CD1c-positive myeloid dendritic cell (primary cell): Measurements from ENCODE around the gene MSH3.
"Not testable (repeated sequence)": the region's sequence is repeated elsewhere in the genome, so short reads cannot be mapped to it uniquely, and the experiment has no call there.

ENCODE experiments used
- DNase-seq: peaks from one replicate; pipeline ENCODE4 v3.0.0-alpha.2; 2016; ENCODE audit errors: extremely low spot score

Gene MSH3

GRCh38 chr5:80656425-80656824 is 2.0 kb downstream of the MSH3 start:
- no peak for DNase-seq

- DNase-seq = no peak
Measured at GRCh38 chr5:80659106-80659505, 4.7 kb downstream of the MSH3 start.

GRCh38 chr5:80660661-80661060 is 6.2 kb downstream of the MSH3 start:
- DNase-seq = not testable (repeated sequence)

DNA sequence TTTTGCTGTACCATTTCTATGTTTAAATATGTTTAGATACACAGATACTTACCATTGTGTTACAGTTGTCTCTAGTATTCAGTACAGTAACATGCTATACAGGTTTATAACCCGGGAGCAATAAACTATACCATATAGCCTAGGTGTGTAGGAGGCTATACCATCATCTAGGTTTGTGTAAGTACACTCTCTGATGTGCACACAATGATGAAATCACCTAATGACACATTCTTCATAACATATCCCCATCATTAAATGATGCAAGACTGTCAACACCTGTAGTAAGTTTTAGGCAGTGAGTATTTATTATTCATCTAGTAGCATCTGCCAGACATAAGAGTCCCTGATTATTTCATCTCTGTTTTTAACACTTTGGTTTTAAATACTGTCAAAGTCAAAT is 7.7 kb downstream of the MSH3 start:
- no peak for DNase-seq

GRCh38 chr5:80665057-80665456 is 10.6 kb downstream of the MSH3 start:
- no peak for DNase-seq

DNA sequence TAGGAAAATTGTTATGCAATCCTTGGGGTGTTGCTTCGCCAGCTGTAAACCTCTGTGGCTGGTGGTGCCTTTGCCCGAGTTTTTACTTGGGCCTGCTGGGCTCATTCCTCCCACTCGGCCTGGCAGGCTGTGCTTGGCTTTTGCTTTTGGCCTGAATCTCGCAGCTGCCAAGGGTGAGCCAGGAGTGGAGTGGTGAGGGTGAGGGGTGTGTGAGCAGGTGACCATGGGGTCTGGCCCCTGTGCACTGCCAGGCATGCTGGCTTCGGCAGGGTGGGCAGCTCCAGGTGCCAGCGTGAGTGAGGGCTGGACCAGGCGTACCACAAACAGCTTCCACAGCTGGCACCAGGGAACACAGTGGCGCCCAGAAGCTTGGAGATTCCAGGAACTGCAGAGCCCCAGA is 12.9 kb downstream of the MSH3 start:
- DNase-seq = no peak

DNA sequence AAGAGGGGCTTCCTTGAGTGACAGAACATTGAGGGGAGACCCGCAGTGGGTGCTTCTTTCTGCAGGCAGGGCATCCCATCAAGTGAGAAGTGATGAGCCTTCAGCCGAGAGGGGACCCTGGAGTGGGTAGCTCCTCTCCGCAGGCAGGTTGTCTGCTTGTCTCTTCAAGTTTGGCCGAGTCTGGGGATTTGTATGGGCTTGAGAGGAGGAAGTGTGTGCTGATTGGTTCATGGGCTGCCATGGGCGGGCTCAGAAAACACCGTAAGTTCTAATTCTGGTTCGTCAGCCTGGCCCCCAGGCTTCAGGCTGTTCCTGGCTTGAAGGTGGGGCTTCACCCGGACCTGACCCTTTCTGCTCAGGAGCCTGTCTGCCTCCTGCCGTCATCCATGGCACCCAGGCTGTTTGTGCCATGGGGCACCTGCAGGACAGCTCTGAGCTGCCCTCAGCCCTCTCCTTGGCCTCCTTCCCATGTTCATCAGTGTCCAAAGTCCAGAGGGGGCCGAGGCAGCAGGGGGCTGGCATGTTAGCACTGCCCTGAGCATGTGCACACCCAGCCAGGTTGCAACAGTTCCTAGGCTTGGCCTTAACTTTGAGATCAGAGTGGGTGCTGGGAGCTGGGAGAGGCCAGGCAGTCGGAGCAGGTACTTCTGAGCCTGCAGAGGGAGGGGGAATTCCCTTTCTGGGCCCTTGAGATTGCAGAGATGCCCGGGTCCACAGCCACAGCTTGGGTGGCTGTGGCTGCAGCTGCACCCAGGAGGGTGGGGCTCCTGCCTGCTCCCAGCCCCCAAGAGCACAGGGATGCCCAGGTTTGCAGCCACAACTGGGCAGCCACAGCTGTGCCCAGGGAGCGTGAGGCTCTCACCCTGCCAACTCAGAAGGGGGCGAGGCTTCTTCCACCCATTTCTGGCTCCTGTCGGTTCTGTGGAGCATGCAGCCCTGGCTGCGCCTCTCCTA is 13.8 kb downstream of the MSH3 start:
- DNase-seq = no peak

DNA sequence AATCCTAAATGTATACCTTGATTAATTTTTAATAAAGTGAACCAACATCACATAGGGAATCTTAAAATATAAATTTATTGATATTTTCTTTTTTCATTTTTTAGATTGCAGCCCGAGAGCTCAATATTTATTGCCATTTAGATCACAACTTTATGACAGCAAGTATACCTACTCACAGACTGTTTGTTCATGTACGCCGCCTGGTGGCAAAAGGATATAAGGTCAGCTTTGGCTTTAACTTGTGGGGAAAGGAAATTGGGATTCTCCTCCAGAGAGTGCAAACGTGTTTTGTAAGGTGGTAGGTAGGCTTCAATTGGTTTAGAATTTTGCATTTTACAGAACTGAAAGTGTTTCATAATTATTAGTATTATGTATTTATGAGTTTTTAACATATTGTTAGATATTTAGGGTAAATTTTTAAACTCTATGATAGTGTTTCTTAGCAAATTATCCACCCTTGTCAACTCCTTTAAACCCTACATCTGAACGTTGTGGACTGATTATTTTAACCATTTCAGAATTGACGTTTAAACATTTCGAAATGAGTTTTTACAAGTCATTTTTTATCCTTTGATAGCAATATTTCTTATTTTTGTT is 17.8 kb downstream of the MSH3 start:
- peak; percentile 75 for DNase-seq

- DNase-seq = no peak
Measured at GRCh38 chr5:80676706-80677105, 22.3 kb downstream of the MSH3 start.

DNA sequence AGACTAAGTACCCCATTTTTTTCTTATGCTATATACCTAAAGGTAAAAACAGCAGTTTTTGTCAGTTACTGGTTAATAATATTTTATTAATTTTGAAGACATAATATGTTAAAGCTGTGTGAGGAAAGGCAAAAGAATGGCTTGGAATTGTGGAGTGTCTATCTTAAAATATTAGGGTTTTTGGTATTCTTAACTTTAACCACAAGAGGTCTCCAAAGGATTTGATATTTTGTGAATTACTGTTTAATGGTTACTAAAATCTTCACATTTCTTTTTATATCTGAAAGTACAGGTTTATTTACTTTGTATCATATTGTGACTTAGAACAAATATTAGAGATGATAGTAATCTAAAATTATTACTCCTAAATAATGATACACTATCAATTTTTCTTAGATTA is 32.3 kb downstream of the MSH3 start:
- peak; percentile 19 for DNase-seq

DNA sequence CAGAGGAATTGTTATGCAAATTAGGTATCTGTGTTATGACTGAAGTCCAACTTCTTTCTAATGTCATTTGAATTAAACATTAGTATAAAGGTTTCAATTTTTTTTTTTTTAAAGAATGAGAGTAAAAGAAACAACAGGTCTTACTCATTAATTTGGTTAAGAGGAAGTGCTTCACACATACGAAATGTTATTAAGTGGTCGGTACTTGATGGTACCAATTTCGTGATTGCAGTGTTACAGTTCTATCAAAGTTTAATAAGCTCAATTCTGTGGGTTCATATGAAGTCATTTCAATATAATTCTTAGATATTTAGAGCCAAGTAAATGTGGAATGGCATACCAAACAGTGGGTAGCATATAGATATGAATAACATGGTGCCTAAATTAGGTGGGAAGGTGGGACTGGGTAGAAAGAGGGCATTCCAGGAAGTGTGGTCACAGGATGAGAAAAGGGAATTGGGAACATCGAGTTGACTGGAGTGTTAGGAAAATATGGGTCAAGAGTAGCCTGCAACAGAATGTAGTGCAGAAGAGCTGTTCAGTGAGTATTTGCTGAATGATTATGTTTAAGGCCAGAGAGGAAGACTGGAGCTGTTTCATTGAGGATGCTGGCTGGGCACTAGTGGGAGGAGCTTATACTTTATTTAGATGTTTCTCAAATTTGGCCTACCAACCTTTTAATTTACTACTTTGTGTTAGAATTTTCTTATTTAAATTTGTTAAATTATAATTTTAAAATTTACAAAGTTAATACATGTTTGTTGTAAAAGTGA is 34.4 kb downstream of the MSH3 start:
- no peak for DNase-seq

DNA sequence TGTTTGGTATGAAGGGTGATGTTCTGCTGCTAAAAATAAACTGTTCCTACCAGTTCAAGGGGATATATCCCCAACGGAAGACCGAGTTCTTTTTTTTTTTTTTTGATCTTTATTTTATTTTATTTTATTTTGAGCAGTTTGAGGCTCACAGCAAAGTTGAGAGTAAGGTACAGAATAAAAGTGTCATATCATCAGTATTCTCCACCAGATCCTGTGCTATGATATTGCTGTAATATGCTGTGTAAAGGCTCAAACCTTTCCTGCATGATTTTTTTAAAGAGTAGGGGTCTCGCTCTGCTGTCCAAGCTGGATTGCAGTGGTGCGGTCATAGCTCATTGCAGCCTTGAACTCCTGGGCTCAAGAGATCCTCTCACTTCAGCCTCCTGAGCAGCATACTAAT is 35.2 kb downstream of the MSH3 start:
- DNase-seq = no peak

- no peak for DNase-seq
Measured at GRCh38 chr5:80695666-80696065, 41.2 kb downstream of the MSH3 start.

GRCh38 chr5:80696450-80696849 is 42.0 kb downstream of the MSH3 start:
- DNase-seq = no peak

GRCh38 chr5:80697100-80697499 is 42.6 kb downstream of the MSH3 start:
- no peak for DNase-seq

DNA sequence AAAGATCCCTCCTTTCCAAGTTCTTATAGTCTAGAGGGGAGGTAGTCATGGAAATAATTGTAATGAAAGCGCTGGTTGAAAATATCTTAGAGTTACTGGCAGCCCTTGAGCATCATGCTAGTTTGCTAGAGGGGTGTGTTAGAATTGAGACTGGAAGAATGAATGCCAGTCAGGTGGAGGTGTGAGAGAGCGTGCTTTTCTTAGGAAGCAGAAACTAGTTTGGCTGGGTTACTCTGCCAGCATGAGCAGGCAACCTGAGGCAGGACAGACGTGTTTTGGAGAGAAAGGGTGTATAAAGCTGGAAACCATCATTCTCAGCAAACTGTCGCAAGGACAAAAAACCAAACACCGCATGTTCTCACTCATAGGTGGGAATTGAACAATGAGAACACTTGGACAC is 43.9 kb downstream of the MSH3 start:
- no peak for DNase-seq

GRCh38 chr5:80701597-80701996 is 47.1 kb downstream of the MSH3 start:
- DNase-seq = no peak

- DNase-seq = no peak
Measured at GRCh38 chr5:80703291-80703690, 48.8 kb downstream of the MSH3 start.

DNA sequence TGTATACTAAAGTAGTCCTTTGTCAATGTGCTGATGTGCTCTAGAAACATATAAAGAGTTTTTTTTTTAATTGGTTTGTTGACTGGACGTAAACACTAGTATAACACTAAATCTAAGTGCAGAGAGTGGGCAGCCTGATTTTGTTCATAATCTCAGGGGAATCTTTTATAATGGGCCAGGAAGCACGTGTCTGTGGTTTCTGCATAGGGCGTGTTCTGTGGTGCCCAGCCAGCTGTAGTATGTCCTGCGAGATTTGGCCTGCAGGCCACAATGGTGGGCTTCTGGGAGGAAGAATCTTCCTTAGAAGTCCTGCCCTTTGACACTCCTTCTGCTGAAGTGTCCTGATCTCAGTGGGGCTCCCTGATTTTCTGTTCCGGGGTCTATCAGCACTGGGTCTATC is 49.3 kb downstream of the MSH3 start:
- no peak for DNase-seq

- DNase-seq = no peak
Measured at GRCh38 chr5:80704221-80704620, 49.8 kb downstream of the MSH3 start.

- no peak for DNase-seq
Measured at GRCh38 chr5:80705216-80705769, 50.8 kb downstream of the MSH3 start.

DNA sequence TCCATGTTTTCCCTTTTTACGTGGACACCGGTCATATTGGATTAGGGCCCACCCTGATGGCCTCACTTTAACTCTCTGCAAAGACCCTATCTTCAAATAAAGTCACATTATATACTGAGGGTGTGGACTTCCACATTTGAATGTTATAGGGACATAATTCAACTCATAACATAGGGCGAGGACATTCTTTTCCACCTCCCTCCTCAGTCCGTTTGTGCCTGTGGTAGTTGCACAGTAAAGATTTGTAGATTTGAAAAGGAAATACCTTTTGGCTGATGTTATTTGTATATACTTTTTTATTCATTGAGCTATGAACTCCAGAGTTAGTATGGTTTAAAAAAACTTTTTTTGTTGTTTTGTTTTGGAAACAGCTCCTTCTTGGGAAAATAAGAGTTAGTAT is 51.3 kb downstream of the MSH3 start:
- DNase-seq = no peak
